Chondrocyte (in vitro differentiated cells): ENCODE results near the gene PCTP. TPM values are rescaled to one million over a fixed set of nuclear protein-coding genes. Genes with fewer than 3 reads are reported as not detected.

Experiments used
- DNase-seq: peaks from one replicate; pipeline ENCODE4 v3.0.0; 2021; ENCODE audit warnings: mixed read lengths, low spot score
- H3K27ac Mint-ChIP-seq: one replicate; pipeline ENCODE4 v1.8.0; 2021; ENCODE audit warnings: mild to moderate bottlenecking, moderate library complexity, mixed read lengths; ENCODE audit not compliant: unreplicated experiment
- H3K27me3 Mint-ChIP-seq: 2 replicates; pipeline ENCODE4 v1.8.0; 2021; ENCODE audit warnings: low read depth, mixed read lengths
- H3K36me3 Mint-ChIP-seq: 2 replicates; pipeline ENCODE4 v1.8.0; 2021; ENCODE audit warnings: low read depth, mixed read lengths
- H3K4me1 Mint-ChIP-seq: 2 replicates; pipeline ENCODE4 v1.8.0; 2021; ENCODE audit warnings: low read depth, mild to moderate bottlenecking, mixed read lengths
- H3K4me3 Mint-ChIP-seq: one replicate; pipeline ENCODE4 v1.8.0; 2021; ENCODE audit warnings: mild to moderate bottlenecking, moderate library complexity, mixed read lengths; ENCODE audit not compliant: unreplicated experiment
- H3K9me3 Mint-ChIP-seq: 2 replicates; pipeline ENCODE4 v1.8.0; 2021; ENCODE audit warnings: low read depth, mixed read lengths
- CTCF ChIP-seq: fragments of 200-600 bp; sonication (generic); IDR thresholded peaks from 2 replicates; pipeline ENCODE4 v1.5.0; 2021; ENCODE audit warnings: antibody characterized with exemption, mild to moderate bottlenecking, moderate library complexity
- total RNA-seq: library from RNA; stranded (reverse); gene quantifications from 3 replicates; pipeline ENCODE4 v1.2.1, GENCODE V29; 2021

Gene PCTP
- total RNA-seq, 1 donor from 2014 or later, result 8.8 TPM

DNA sequence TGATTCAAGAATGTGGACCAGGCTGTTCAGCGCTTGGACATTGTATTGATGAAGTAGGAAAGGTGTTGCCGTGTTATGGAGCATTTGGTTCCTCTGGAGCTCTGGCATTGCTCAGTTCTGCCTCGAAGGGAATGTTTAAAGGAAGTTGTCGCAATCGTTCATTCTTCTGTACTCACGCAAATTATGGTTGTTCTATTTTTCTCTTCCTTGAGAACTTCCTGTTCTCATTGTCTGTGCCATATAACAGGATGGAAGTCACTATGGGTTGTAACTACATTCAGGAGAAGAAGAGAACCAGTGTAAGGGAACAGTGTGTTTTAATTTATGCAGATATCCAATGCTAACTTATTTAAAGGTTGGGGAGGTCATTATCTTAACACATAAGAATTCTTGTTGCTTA lies 13.0 kb downstream of the PCTP start:
- H3K4me3 Mint-ChIP-seq, result no peak overlapping the region
- TF ChIP-seq CTCF, result no peak
- no peaks in the 10 kb centered on the region for H3K9me3 Mint-ChIP-seq
- no peaks in the 10 kb centered on the region for H3K27me3 Mint-ChIP-seq
- H3K4me1 Mint-ChIP-seq, result peaks cover 3% of the 10 kb centered on the region
- H3K27ac Mint-ChIP-seq, result no peak overlapping the region
- H3K36me3 Mint-ChIP-seq, result peaks cover 3% of the 10 kb centered on the region
- DNase-seq, result no peak

DNA sequence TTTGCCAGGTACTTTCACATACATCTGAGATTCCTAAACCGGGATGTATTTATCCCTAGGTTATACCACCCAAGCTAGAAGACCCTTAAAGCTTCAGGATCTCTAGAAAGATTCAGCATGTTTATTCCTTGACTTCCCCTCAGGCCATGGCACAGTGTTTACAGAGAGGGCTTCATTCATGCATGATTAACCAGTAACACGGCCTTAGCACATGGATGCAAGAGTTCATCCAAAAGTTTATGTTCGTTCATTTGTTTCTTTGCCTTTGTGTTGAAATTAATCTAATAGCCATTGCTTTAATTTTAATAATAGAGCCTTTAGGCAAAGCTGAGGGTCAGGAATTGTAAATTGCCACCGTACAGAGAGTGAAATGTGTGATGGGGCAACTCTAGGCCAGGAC lies 13.8 kb downstream of the PCTP start:
- H3K4me3 Mint-ChIP-seq, result no peak overlapping the region
- H3K27ac Mint-ChIP-seq, result no peak overlapping the region
- no peaks in the 10 kb centered on the region for H3K9me3 Mint-ChIP-seq
- DNase-seq, result no peak
- no peak for TF ChIP-seq CTCF
- no peaks in the 10 kb centered on the region for H3K27me3 Mint-ChIP-seq
- peaks cover 3% of the 10 kb centered on the region for H3K36me3 Mint-ChIP-seq
- peaks cover 8% of the 10 kb centered on the region for H3K4me1 Mint-ChIP-seq

DNA sequence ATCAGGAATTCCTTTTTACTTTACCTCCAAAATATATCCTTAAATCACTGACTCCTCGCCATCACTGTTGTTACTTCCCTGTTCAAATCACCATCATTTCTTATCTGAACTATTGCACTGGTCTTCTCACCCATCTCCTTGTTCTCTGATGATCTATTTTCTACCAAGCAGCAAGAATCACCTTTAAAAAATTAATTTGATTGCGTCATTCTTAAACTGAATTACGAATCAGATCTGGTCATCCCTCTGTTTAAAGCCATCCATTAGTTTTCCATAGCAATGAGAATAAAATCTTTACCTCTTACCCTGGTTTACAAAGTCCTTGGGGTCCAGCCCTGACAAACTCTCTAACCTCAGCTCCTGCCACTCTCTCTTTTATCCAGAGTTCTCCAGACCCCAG lies 14.6 kb downstream of the PCTP start:
- H3K4me3 Mint-ChIP-seq, result no peak overlapping the region
- peaks cover 11% of the 10 kb centered on the region for H3K4me1 Mint-ChIP-seq
- H3K27ac Mint-ChIP-seq, result no peak overlapping the region
- H3K9me3 Mint-ChIP-seq, result no peaks in the 10 kb centered on the region
- no peak for DNase-seq
- no peak for TF ChIP-seq CTCF
- peaks cover 3% of the 10 kb centered on the region for H3K36me3 Mint-ChIP-seq
- H3K27me3 Mint-ChIP-seq, result no peaks in the 10 kb centered on the region

GRCh38 chr17:55768936-55769624 lies 18.2 kb downstream of the PCTP start:
- no peak overlapping the region for H3K4me3 Mint-ChIP-seq
- DNase-seq, result no peak
- TF ChIP-seq CTCF, result no peak
- peaks cover 19% of the 10 kb centered on the region for H3K36me3 Mint-ChIP-seq
- H3K9me3 Mint-ChIP-seq, result no peaks in the 10 kb centered on the region
- H3K27me3 Mint-ChIP-seq, result no peaks in the 10 kb centered on the region
- H3K4me1 Mint-ChIP-seq, result peaks cover 8% of the 10 kb centered on the region
- no peak overlapping the region for H3K27ac Mint-ChIP-seq

DNA sequence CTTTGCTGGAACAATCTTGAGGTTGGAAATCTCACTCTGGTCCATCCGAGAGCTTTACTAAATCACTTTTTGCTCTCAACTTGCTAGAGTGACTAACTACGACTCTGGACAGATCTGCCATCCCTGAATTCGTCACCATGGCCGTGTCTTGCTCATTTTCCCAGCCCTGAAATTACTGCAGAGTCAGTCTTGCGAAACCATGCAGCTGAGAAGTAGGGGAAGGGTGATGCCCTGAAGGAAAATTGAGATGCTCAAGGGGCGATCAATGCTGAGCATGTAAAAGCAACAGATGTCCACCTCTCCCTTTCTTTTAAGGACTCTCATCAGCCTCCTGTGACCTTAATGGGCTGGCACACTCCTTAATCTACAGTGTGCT lies 18.8 kb downstream of the PCTP start:
- Mint-ChIP-seq H3K36me3 (peaks cover 20% of the 10 kb centered on the region), H3K4me3 (no peak overlapping the region), H3K27me3 (no peaks in the 10 kb centered on the region), H3K27ac (no peak overlapping the region), H3K9me3 (no peaks in the 10 kb centered on the region), H3K4me1 (peaks cover 8% of the 10 kb centered on the region)
- DNase-seq, result no peak
- no peak for TF ChIP-seq CTCF
